Breast epithelium (tissue), 3 donors: ENCODE data around the gene PLEKHG4B.

ENCODE experiments used
- CTCF ChIP-seq, 3 donors: fragments of 450-650 bp; IDR thresholded peaks; one replicate each; pipeline ENCODE4 v1.5.1; 2016 to 2017; ENCODE audit warnings: antibody characterized with exemption in 3 of 3, mild to moderate bottlenecking in 3 of 3, moderate library complexity in 3 of 3
- POLR2A ChIP-seq: fragments of 450-650 bp; IDR thresholded peaks from one replicate; pipeline ENCODE4 v1.6.1; 2016; ENCODE audit warnings: antibody characterized with exemption, mild to moderate bottlenecking, moderate library complexity
- POLR2AphosphoS5 ChIP-seq, 3 donors: sonication (generic); formaldehyde crosslinking; IDR thresholded peaks; one replicate each; pipeline ENCODE4 v1.6.1; 2017; ENCODE audit warnings: antibody characterized with exemption in 3 of 3

DNA sequence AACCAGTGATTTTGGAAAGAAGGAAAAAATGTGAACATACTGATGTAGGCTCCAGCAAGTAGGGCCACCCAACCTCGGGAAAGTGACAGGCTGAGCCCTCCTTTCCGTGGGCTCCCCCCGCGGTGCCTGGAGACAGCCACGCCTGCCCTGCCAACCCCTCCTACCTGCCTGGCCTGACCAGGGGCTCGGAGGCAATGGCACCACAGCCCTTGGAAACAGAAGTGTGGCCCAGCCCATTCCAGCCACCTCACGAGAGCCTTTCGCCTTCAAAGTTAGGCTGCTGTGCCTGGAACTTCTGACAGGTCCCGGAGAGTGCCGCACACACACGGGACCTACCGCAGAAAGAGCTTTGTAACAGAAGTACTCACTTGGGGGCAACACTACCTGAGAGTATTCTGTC lies 49.8 kb downstream of the PLEKHG4B start:
- TF ChIP-seq POLR2AphosphoS5 (IDR thresholded peaks at IDR 0.05) = no peak
- no peak for TF ChIP-seq CTCF (IDR thresholded peaks at IDR 0.05)
- TF ChIP-seq POLR2A = no peak
